Thyroid gland (tissue), 4 donors: Measurements from ENCODE around the gene SND1.

ENCODE experiments used
- CTCF ChIP-seq, 6 experiments: fragments of 200-600 bp in 3 of 6; fragments of 450-650 bp in 3 of 6; sonication (generic) in 3 of 6; IDR thresholded peaks; one replicate each; pipeline ENCODE4 v1.5.1; 2016 to 2019; ENCODE audit warnings: antibody characterized with exemption in 6 of 6, mild to moderate bottlenecking in 2 of 6, inconsistent platforms in 1 of 6, moderate library complexity in 1 of 6
- POLR2A ChIP-seq, 2 donors: fragments of 450-650 bp; IDR thresholded peaks; one replicate each; pipeline ENCODE4 v1.6.1; 2017; ENCODE audit warnings: antibody characterized with exemption in 2 of 2, mild to moderate bottlenecking in 2 of 2, moderate library complexity in 1 of 2

- TF ChIP-seq CTCF (IDR thresholded peaks at IDR 0.05): no peak
- TF ChIP-seq POLR2A (IDR thresholded peaks at IDR 0.05): no peak
Observed at GRCh38 chr7:127895814-127896280, 243.9 kb downstream of the SND1 start.
